ENCODE results near the gene XRN1. TPM values are rescaled to one million over a fixed set of nuclear protein-coding genes. Genes with fewer than 3 reads are reported as not detected.
"Not testable (repeated sequence)": the region's sequence is repeated elsewhere in the genome, so short reads cannot be mapped to it uniquely, and the experiment has no call there.

XRN1 gene
- total RNA-seq, 1 donor from 2014 or later = 46.1 TPM

- intact Hi-C loops (cut with DNase I); H3K27ac ChIP-seq; H3K4me1 ChIP-seq; H3K27me3 ChIP-seq; H3K4me3 ChIP-seq; ATAC-seq; H3K9me3 ChIP-seq; DNase-seq; H3K36me3 ChIP-seq: not testable (repeated sequence)
Measured at GRCh38 chr3:142438096-142438495, 9.7 kb downstream of the XRN1 start.

- TF ChIP-seq, protein P1, sequence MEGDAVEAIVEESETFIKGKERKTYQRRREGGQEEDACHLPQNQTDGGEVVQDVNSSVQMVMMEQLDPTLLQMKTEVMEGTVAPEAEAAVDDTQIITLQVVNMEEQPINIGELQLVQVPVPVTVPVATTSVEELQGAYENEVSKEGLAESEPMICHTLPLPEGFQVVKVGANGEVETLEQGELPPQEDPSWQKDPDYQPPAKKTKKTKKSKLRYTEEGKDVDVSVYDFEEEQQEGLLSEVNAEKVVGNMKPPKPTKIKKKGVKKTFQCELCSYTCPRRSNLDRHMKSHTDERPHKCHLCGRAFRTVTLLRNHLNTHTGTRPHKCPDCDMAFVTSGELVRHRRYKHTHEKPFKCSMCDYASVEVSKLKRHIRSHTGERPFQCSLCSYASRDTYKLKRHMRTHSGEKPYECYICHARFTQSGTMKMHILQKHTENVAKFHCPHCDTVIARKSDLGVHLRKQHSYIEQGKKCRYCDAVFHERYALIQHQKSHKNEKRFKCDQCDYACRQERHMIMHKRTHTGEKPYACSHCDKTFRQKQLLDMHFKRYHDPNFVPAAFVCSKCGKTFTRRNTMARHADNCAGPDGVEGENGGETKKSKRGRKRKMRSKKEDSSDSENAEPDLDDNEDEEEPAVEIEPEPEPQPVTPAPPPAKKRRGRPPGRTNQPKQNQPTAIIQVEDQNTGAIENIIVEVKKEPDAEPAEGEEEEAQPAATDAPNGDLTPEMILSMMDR (IDR thresholded peaks at IDR 0.05) = no peak
- Histone ChIP-seq H3K36me3 (peaks cover 6% of the 10 kb centered on the region), H3K4me1 (no peaks in the 10 kb centered on the region), H3K4me3 (no peak overlapping the region), H3K27ac (no peak overlapping the region), H3K9me3 (no peaks in the 10 kb centered on the region), H3K27me3 (no peaks in the 10 kb centered on the region)
- ATAC-seq (no peak), DNase-seq (no peak)
- intact Hi-C loops (cut with DNase I) = no loop called here
Measured at GRCh38 chr3:142436951-142437585, 10.8 kb downstream of the XRN1 start.

- H3K27ac ChIP-seq = no peak overlapping the region
- no peaks in the 10 kb centered on the region for H3K9me3 ChIP-seq
- intact Hi-C loops (cut with DNase I) = no loop called here
- TF ChIP-seq, protein P1 (IDR thresholded peaks at IDR 0.05) = no peak
- H3K4me3 ChIP-seq = no peak overlapping the region
- peaks cover 28% of the 10 kb centered on the region for H3K36me3 ChIP-seq
- DNase-seq (no peak), ATAC-seq (no peak)
- no peaks in the 10 kb centered on the region for H3K27me3 ChIP-seq
- no peaks in the 10 kb centered on the region for H3K4me1 ChIP-seq
Measured at GRCh38 chr3:142434503-142434902, 13.3 kb downstream of the XRN1 start.

DNA sequence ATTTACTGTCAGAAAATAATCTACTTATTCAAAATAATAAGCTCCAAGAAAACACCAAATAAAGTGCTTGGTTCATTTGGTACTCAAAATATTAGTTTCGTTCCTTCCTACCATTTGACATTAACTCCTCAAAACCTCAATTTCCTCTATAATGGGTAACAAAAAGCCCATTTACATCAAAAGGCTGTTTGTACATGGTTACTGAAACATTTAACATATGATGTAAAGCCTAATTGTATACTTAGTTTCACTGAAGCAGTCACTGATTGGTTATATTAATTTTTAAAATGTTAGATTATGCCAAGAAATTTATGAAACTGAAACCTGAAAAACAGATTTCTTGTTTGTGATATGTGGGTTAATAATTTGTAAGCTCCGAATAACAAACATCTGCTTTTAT lies 14.7 kb downstream of the XRN1 start:
- Histone ChIP-seq H3K27me3 (no peaks in the 10 kb centered on the region), H3K9me3 (no peaks in the 10 kb centered on the region), H3K4me1 (no peaks in the 10 kb centered on the region), H3K4me3 (no peak overlapping the region), H3K27ac (no peak overlapping the region), H3K36me3 (peaks cover 34% of the 10 kb centered on the region)
- no peak for ATAC-seq
- TF ChIP-seq, protein P1 (IDR thresholded peaks at IDR 0.05) = no peak
- intact Hi-C loops (cut with DNase I) = no loop called here
- no peak for DNase-seq

GRCh38 chr3:142429582-142429981 lies 18.3 kb downstream of the XRN1 start:
- no peak for DNase-seq
- intact Hi-C loops (cut with DNase I) = no loop called here
- Histone ChIP-seq H3K4me1 (no peaks in the 10 kb centered on the region), H3K27ac (no peak overlapping the region), H3K36me3 (peaks cover 66% of the 10 kb centered on the region), H3K4me3 (no peak overlapping the region), H3K27me3 (no peaks in the 10 kb centered on the region), H3K9me3 (no peaks in the 10 kb centered on the region)
- ATAC-seq = no peak
- TF ChIP-seq, protein P1 (IDR thresholded peaks at IDR 0.05) = no peak

GRCh38 chr3:142424754-142425153 lies 23.1 kb downstream of the XRN1 start:
- no peak overlapping the region for H3K27ac ChIP-seq
- TF ChIP-seq, protein P1 (IDR thresholded peaks at IDR 0.05) = no peak
- DNase-seq = no peak
- no peaks in the 10 kb centered on the region for H3K9me3 ChIP-seq
- H3K36me3 ChIP-seq = peaks cover 89% of the 10 kb centered on the region
- H3K4me3 ChIP-seq = no peak overlapping the region
- intact Hi-C loops (cut with DNase I) = no loop called here
- no peak for ATAC-seq
- no peaks in the 10 kb centered on the region for H3K4me1 ChIP-seq
- H3K27me3 ChIP-seq = no peaks in the 10 kb centered on the region
